NK-92 (cell line): ENCODE data around the gene TMEM252.

Experiments
- DNase-seq: peaks from one replicate; lab custom pipeline; 2025; ENCODE audit not compliant: unreplicated experiment; lab: John Stamatoyannopoulos, UW

Gene TMEM252

DNA sequence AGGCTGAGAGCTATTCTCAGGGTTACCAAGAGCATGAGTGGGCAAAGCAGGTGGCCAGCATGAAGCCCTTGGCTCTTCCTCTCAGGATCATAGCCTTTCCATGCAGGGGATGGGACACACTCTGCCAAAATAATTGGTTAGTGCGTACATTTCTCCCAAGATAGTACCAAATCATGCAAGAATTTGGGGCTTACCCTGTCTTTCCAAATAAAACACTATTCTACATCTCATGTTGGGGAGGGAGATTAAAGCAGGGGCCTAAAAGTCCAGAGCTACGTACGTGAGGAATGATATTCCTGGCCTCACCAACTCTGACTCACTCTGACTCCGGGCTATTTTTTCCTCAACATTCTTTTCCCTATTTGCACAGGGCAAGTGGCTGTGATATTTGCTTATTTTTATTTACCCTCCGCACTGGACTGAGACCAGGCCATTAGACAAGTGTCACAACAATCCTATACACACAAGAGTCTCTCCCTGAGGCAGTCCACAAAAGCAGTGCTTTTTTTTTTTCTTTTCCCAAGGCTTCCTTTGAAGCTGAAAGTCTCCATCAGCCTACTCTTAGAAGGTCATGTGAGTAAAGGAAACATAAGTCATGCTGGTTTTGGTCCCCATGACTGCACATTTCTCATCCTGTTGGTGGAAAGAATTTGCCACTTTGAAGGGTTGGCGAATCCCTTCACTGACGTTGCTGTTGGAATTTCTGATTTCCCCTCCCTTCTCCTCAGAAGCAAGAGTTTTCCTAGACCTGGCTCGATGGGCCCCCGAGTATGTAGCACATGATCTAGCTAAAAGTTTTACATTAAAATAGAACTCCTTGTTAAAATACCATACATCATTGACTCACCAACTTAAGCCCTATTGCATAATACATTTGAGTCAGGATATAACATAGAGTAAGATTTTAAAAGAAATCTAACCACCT lies 40.0 kb downstream of the TMEM252 start:
- DNase-seq, result no peak

- no peak for DNase-seq
These were observed 41.9 kb downstream of the TMEM252 start for GRCh38 chr9:68498816-68499215.

- DNase-seq, result no peak
These were observed 43.1 kb downstream of the TMEM252 start for GRCh38 chr9:68497629-68498028.

DNA sequence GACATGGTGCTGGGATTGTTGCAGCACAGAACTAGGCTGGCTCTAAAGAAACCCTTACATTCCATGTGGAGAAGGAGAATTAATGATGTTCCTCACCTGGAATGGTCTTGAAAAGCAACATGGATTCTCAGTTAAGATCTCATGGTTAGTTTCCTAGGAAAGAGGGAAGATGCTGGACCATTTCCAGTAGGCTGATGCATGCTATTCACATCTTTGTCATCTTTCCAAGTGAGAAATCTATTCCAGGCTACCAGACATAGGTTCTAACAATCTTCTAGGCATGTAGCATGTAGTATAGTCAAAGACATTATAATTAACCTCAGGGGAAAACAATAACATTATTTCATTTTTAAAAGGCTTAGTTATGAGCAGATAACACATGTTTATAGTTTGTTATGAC lies 44.3 kb downstream of the TMEM252 start:
- DNase-seq, result no peak

- no peak for DNase-seq
These were observed 45.4 kb downstream of the TMEM252 start for GRCh38 chr9:68495247-68495646.

- no peak for DNase-seq
These were observed 46.6 kb downstream of the TMEM252 start for GRCh38 chr9:68493958-68494577.

DNA sequence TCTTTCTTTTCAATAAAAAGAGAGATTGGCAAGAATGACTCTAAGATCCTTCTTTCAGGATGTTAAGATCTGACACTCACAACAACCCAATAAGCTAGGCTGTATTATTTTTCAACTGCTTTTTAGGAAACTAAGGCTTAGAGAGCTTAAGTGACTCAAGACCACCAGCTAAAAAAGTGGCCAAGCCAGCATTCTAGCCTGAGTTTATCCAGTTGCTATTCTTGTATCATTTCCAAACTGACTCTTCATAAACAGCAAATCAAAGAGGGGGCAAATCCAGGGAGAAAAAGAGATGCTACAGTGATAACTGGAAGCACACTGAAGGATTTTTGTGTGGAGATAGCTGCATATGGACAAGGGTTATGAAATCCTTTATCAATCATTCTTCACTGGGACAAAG lies 47.1 kb downstream of the TMEM252 start:
- no peak for DNase-seq

GRCh38 chr9:68492806-68493205 lies 47.9 kb downstream of the TMEM252 start:
- no peak for DNase-seq

- DNase-seq, result no peak
These were observed 51.0 kb downstream of the TMEM252 start for GRCh38 chr9:68489646-68490045.

GRCh38 chr9:68488126-68488525 lies 52.6 kb downstream of the TMEM252 start:
- no peak for DNase-seq
